Suprapubic skin (tissue), 4 donors: ENCODE data around the gene PRTFDC1.

Experiments
- CTCF ChIP-seq, 2 donors: fragments of 200-600 bp in 1 of 2; fragments of 450-650 bp in 1 of 2; sonication (generic) in 1 of 2; IDR thresholded peaks; one replicate each; pipeline ENCODE4 v1.5.1; 2016 to 2019; ENCODE audit warnings: antibody characterized with exemption in 2 of 2, mild to moderate bottlenecking in 1 of 2, moderate library complexity in 1 of 2
- EP300 ChIP-seq: sonication (generic); formaldehyde crosslinking; IDR thresholded peaks from one replicate; pipeline ENCODE4 v1.6.1; 2017; ENCODE audit warnings: antibody characterized with exemption
- POLR2AphosphoS5 ChIP-seq, 3 donors: sonication (generic); formaldehyde crosslinking; IDR thresholded peaks; one replicate each; pipeline ENCODE4 v1.6.1; 2017; ENCODE audit warnings: antibody characterized with exemption in 3 of 3

DNA sequence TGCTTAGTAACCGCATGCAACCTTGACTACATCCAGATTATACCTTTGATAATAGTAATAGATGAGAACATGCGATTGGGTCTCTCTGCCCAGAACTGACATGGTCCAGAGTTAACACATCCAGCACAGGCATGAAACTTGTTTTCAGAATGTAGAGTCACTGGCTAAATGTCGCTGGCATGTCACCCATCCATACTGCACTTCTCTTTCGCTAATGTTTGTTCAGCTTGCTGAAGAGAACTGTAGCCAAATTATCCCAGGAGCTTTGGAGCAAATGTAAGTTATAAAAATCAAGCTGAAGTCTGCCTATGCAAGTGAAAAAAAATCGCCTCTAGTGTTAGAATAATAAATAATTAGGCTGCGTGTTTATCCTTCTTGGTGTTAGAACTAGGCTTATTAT is 98.2 kb downstream of the PRTFDC1 start:
- TF ChIP-seq CTCF (IDR thresholded peaks at IDR 0.05) (no peak), POLR2AphosphoS5 (IDR thresholded peaks at IDR 0.05) (no peak), EP300 (no peak)
